Activated T-cell treated with anti-CD3 and anti-CD28 coated beads, Interleukin-2, amount 50 U/mL, for 72 hours (primary cell): ENCODE measurements around the gene IFNA17. TPM values are rescaled to one million over a fixed set of nuclear protein-coding genes. Genes with fewer than 3 reads are reported as not detected.
"Not testable (repeated sequence)": the region's sequence is repeated elsewhere in the genome, so short reads cannot be mapped to it uniquely, and the experiment has no call there.

Experiments used
- ATAC-seq, 2 donors: fragments of 150-1000 bp; cut with Tn5 transposase; replicated peaks in 1 of 2; 2 replicates each; pipeline ENCODE4 v1.10.0; 2021; ENCODE audit warnings: moderate library complexity in 2 of 2, mild to moderate bottlenecking in 1 of 2
- DNase-seq, 2 donors: peaks; one replicate each; pipeline ENCODE4 v3.0.0; 2021 to 2022; ENCODE audit warnings: mixed read lengths in 1 of 2
- H3K27ac Mint-ChIP-seq: one replicate; pipeline ENCODE4 v1.8.0; 2022; ENCODE audit warnings: mild to moderate bottlenecking, moderate library complexity, mixed read lengths
- H3K27me3 Mint-ChIP-seq: one replicate; pipeline ENCODE4 v1.8.0; 2022; ENCODE audit warnings: low read depth, mixed read lengths
- H3K36me3 Mint-ChIP-seq, 2 donors: one replicate each; pipeline ENCODE4 v1.8.0; 2022; ENCODE audit warnings: mixed read lengths in 2 of 2, mild to moderate bottlenecking in 1 of 2; ENCODE audit not compliant: insufficient read depth in 2 of 2
- H3K4me1 Mint-ChIP-seq: one replicate; pipeline ENCODE4 v1.8.0; 2022; ENCODE audit warnings: low read depth, mixed read lengths
- H3K4me3 Mint-ChIP-seq, 2 donors: one replicate each; pipeline ENCODE4 v1.8.0; 2022; ENCODE audit warnings: mild to moderate bottlenecking in 2 of 2, mixed read lengths in 2 of 2, moderate library complexity in 2 of 2
- H3K9me3 Mint-ChIP-seq, 2 donors: one replicate each; pipeline ENCODE4 v1.8.0; 2022; ENCODE audit warnings: mixed read lengths in 2 of 2
- total RNA-seq, 2 donors: library from RNA; stranded (reverse); gene quantifications; one replicate each; pipeline ENCODE4 v1.2.3, GENCODE V29; 2022

Gene IFNA17
- total RNA-seq, 2 donors from 2014 or later, result not detected

- ATAC-seq (peak; percentile 60 to 62), DNase-seq (peak; percentile 19 to 21)
- not testable (repeated sequence) for H3K36me3 Mint-ChIP-seq, H3K27ac Mint-ChIP-seq, H3K9me3 Mint-ChIP-seq
- H3K4me3 Mint-ChIP-seq, result peak overlapping the region; percentile 13 to 58
- peaks cover 10% of the 10 kb centered on the region for H3K4me1 Mint-ChIP-seq
- peaks cover 16% of the 10 kb centered on the region for H3K27me3 Mint-ChIP-seq
These were observed 7.7 kb upstream of the IFNA17 start for GRCh38 chr9:21235468-21236359.

GRCh38 chr9:21234153-21234687, 6.2 kb upstream of the IFNA17 start:
- ATAC-seq (no peak), DNase-seq (no peak)
- Mint-ChIP-seq H3K4me1 (peaks cover 10% of the 10 kb centered on the region), H3K4me3 (no peak overlapping the region), H3K27ac (no peak overlapping the region), H3K9me3 (no peaks in the 10 kb centered on the region), H3K27me3 (peaks cover 8% of the 10 kb centered on the region), H3K36me3 (no peaks in the 10 kb centered on the region)

- Mint-ChIP-seq H3K27me3 (peaks cover 5% of the 10 kb centered on the region), H3K4me3 (no peak overlapping the region), H3K4me1 (peaks cover 10% of the 10 kb centered on the region)
These were observed 5.2 kb upstream of the IFNA17 start for GRCh38 chr9:21233258-21233657.

GRCh38 chr9:21217211-21217610, 10.8 kb downstream of the IFNA17 start, which contains the start of gene IFNA16:
Gene IFNA16, minus strand, starts transcription at chr9:21217311. Its CDS starts 6 bp downstream, at chr9:21217305.
- H3K4me3 Mint-ChIP-seq, H3K36me3 Mint-ChIP-seq, ATAC-seq, H3K27ac Mint-ChIP-seq, DNase-seq, H3K9me3 Mint-ChIP-seq, H3K4me1 Mint-ChIP-seq: not testable (repeated sequence)
- peaks cover 31% of the 10 kb centered on the region for H3K27me3 Mint-ChIP-seq

More at GRCh38 chr9:21233258-21233657, 5.2 kb upstream of the IFNA17 start:
- ATAC-seq, result no peak
- DNase-seq, result no peak
- Mint-ChIP-seq H3K9me3 (no peaks in the 10 kb centered on the region), H3K27ac (no peak overlapping the region), H3K36me3 (no peaks in the 10 kb centered on the region)

- not testable (repeated sequence) for DNase-seq, H3K9me3 Mint-ChIP-seq, H3K4me1 Mint-ChIP-seq, H3K27ac Mint-ChIP-seq, H3K36me3 Mint-ChIP-seq
- peak overlapping the region; percentile 27 to 72 for H3K4me3 Mint-ChIP-seq
- ATAC-seq, result peak; percentile 54 to 60
- peaks cover 13% of the 10 kb centered on the region for H3K27me3 Mint-ChIP-seq
These were observed 14.4 kb downstream of the IFNA17 start for GRCh38 chr9:21213411-21214326.

GRCh38 chr9:21212160-21212559, 15.9 kb downstream of the IFNA17 start:
- not testable (repeated sequence) for DNase-seq, H3K4me1 Mint-ChIP-seq, H3K27me3 Mint-ChIP-seq, ATAC-seq, H3K36me3 Mint-ChIP-seq, H3K9me3 Mint-ChIP-seq, H3K27ac Mint-ChIP-seq, H3K4me3 Mint-ChIP-seq

- not testable (repeated sequence) for H3K9me3 Mint-ChIP-seq, H3K36me3 Mint-ChIP-seq, DNase-seq, ATAC-seq, H3K27ac Mint-ChIP-seq, H3K4me3 Mint-ChIP-seq, H3K27me3 Mint-ChIP-seq, H3K4me1 Mint-ChIP-seq
These were observed 17.2 kb downstream of the IFNA17 start for GRCh38 chr9:21210782-21211181.

- no peak overlapping the region for H3K27ac Mint-ChIP-seq
These were observed 17.7 kb downstream of the IFNA17 start for GRCh38 chr9:21210311-21210710.

GRCh38 chr9:21207043-21207442, 21.0 kb downstream of the IFNA17 start, which contains the start of gene IFNA10:
Gene IFNA10, minus strand, starts transcription at chr9:21207143. Its CDS starts 46 bp downstream, at chr9:21207097.
- H3K4me1 Mint-ChIP-seq, result peaks cover 12% of the 10 kb centered on the region
- not testable (repeated sequence) for ATAC-seq, DNase-seq, H3K27ac Mint-ChIP-seq, H3K4me3 Mint-ChIP-seq, H3K9me3 Mint-ChIP-seq, H3K27me3 Mint-ChIP-seq, H3K36me3 Mint-ChIP-seq

More at GRCh38 chr9:21210311-21210710, 17.7 kb downstream of the IFNA17 start:
- H3K27me3 Mint-ChIP-seq, result peaks cover 7% of the 10 kb centered on the region
- H3K9me3 Mint-ChIP-seq, result no peaks in the 10 kb centered on the region
- H3K36me3 Mint-ChIP-seq, result no peaks in the 10 kb centered on the region
- peaks cover 10% of the 10 kb centered on the region for H3K4me1 Mint-ChIP-seq
- ATAC-seq (no peak), DNase-seq (no peak)
- H3K4me3 Mint-ChIP-seq, result no peak overlapping the region

GRCh38 chr9:21205204-21205603, 22.8 kb downstream of the IFNA17 start:
- Mint-ChIP-seq H3K27ac (no peak overlapping the region), H3K27me3 (peaks cover 13% of the 10 kb centered on the region), H3K4me3 (no peak overlapping the region), H3K4me1 (peaks cover 20% of the 10 kb centered on the region), H3K36me3 (peaks cover 0 to 3% of the 10 kb centered on the region in 2 donors), H3K9me3 (peaks cover 0 to 2% of the 10 kb centered on the region in 2 donors)
- DNase-seq, result no peak
- peak; percentile 70 to 91 for ATAC-seq

GRCh38 chr9:21202105-21202504, 25.9 kb downstream of the IFNA17 start, which contains the start of gene IFNA7:
Gene IFNA7, minus strand, starts transcription at chr9:21202205. Its CDS starts 40 bp downstream, at chr9:21202165.
- not testable (repeated sequence) for H3K27ac Mint-ChIP-seq, ATAC-seq
- H3K27me3 Mint-ChIP-seq, result peaks cover 13% of the 10 kb centered on the region

GRCh38 chr9:21194867-21195776, 32.9 kb downstream of the IFNA17 start:
- H3K4me3 Mint-ChIP-seq, result peak overlapping the region; percentile 55 to 72
- not testable (repeated sequence) for H3K36me3 Mint-ChIP-seq, H3K9me3 Mint-ChIP-seq, H3K27me3 Mint-ChIP-seq, H3K27ac Mint-ChIP-seq, H3K4me1 Mint-ChIP-seq
- peak; percentile 85 to 90 for ATAC-seq
- peak; percentile 30 to 53 for DNase-seq

More at GRCh38 chr9:21202105-21202504, 25.9 kb downstream of the IFNA17 start, which contains the start of gene IFNA7:
- H3K9me3 Mint-ChIP-seq, H3K4me3 Mint-ChIP-seq, DNase-seq, H3K36me3 Mint-ChIP-seq: not testable (repeated sequence)
- peaks cover 20% of the 10 kb centered on the region for H3K4me1 Mint-ChIP-seq
